OCI-LY7 (cell line): ENCODE results near the gene KCNB1.

ENCODE experiments used
- CTCF ChIP-seq: fragments of 200-600 bp; sonication (generic); conservative IDR thresholded peaks from 2 replicates; pipeline ENCODE4 v1.5.1; 2014; ENCODE audit warnings: mild to moderate bottlenecking, antibody characterized with exemption, low read length, moderate library complexity, mixed read lengths
- EZH2phosphoT487 ChIP-seq: fragments of 200-600 bp; sonication (generic); IDR thresholded peaks from 2 replicates; pipeline ENCODE4 v1.6.1; 2018; ENCODE audit warnings: low read depth, borderline replicate concordance, mild to moderate bottlenecking, mixed run types, antibody characterized with exemption, low read length, moderate library complexity, mixed read lengths

DNA sequence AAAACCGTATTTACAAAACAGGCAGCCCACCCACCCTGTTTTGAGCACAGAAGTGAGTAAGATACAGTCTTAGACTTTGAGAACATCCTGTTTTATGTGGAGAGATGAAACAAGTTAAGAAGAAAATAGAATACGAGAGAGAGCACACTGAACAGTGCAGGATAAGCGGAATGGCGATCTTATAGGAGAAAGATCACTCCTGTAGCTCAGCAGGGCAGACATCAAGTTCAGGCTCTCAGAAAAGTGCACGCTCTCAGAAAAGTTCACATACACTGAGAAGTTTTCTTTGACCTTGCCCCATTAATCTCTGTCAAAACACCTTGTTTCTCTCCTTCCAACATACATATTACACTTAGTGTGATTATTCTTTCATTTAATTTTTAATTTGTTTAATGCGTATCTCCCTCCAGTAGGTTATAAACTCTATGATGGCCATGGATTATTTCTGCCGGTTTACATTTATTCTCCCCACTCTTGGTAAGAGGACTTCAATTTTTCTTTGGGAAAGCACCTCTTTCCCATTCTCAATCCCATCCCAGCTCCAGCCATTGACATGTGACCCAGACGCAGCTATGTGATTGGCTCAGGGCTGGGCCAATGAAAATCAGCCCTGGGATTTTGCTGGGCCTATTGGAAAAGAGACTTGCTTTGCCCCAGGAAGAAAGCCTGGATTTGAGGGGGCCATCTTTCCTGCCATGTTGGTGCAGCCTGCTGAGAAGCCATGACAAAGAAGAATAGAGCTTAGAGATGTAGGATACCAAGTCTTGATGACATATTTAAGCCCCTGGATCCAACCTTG lies 16.2 kb downstream of the KCNB1 start:
- TF ChIP-seq CTCF (no peak), EZH2phosphoT487 (no peak)
